ENCODE data around the gene GON4L.
"Not testable (repeated sequence)": the region's sequence is repeated elsewhere in the genome, so short reads cannot be mapped to it uniquely, and the experiment has no call there.

The GON4L gene

DNA sequence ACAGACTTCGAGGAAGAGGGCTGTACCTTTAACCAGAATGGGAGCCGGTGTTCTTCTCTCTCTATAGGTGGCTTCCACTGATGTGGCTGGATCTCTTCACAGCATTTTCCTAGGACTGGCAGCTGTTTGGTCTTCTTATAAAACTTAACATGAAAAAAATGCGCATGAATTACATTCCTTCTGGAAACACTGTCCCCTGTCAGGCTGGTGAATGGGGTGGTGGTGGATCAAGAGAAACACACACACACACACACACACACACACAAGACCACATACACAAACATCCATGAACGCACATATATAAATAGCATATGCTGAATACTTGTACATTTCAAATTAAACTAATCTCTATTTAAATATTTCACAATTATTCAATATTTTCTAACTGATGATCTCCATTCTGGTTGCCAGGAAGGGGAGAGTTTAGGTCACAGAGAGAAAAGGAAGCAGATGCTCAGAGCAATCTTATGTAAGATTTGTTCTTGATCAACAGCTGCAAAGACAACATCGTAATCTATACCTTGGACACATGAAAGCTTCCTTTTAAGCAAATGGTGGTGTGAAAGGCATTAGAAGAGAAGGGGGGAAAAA is 89.5 kb downstream of the GON4L start:
- H3K4me3 ChIP-seq (ENCODE audit: control insufficient read depth in 1 of 7, extremely low read depth in 1 of 7, insufficient read depth in 4 of 7, low read depth in 2 of 7, low read length in 6 of 7); H3K27me3 ChIP-seq (replicated peaks in 2 of 5; ENCODE audit: control insufficient read depth in 4 of 5, insufficient read depth in 5 of 5, low read length in 4 of 5); DNase-seq; POLR2A ChIA-PET; CTCF ChIA-PET; H3K9me3 ChIP-seq (ENCODE audit: control extremely low read depth in 1 of 5, control insufficient read depth in 4 of 5, insufficient read depth in 2 of 5, low read depth in 1 of 5, low read length in 4 of 5); H3K27ac ChIP-seq (ENCODE audit: insufficient read depth in 1 of 2, low read depth in 1 of 2, low read length in 2 of 2, poor library complexity in 1 of 2, severe bottlenecking in 2 of 2): not testable (repeated sequence)
- H3K4me1 ChIP-seq (ENCODE audit: control extremely low read depth in 1 of 4, control insufficient read depth in 4 of 4, insufficient read depth in 4 of 4, low read length in 3 of 4), result peaks cover 0 to 12% (median 6%) of the 10 kb centered on the region in 4 experiments
- H3K36me3 ChIP-seq (ENCODE audit: control insufficient read depth in 4 of 4, insufficient read depth in 4 of 4, low read length in 3 of 4), result peaks cover 22 to 76% (median 56%) of the 10 kb centered on the region in 4 experiments
- 100% methylated on average over 1 of the region's 5 CpGs for WGBS (ENCODE audit: insufficient coverage)

DNA sequence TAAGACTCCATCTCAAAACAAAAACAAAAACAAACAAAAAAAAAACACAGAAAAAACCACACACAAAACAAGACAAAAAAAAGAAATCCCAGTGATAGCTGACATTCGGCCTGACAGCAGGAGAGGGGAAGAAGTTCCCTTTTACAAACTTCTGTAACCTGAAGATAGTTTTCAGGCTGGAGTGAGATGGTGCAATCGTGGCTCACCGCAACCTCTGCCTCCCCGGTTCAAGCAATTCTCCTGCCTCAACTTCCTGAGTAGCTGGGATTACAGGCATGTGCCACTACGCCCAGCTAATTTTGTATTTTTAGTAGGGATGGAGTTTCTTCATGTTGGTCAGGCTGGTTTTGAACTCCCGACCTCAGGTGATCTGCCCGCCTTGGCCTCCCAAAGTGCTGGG is 93.0 kb downstream of the GON4L start:
- peaks cover 0 to 27% (median 14%) of the 10 kb centered on the region in 4 experiments for H3K4me1 ChIP-seq (ENCODE audit: control extremely low read depth in 1 of 4, control insufficient read depth in 4 of 4, insufficient read depth in 4 of 4, low read length in 3 of 4)
- CTCF ChIA-PET, result interaction anchor here (0.9 to 1.7 kb wide), 4 partner anchors 8 to 95 kb away, joined by 3 to 5 read pairs (median 4); no protein-coding TSS in a partner anchor
- POLR2A ChIA-PET; H3K27me3 ChIP-seq (replicated peaks in 2 of 5; ENCODE audit: control insufficient read depth in 4 of 5, insufficient read depth in 5 of 5, low read length in 4 of 5); H3K27ac ChIP-seq (ENCODE audit: insufficient read depth in 1 of 2, low read depth in 1 of 2, low read length in 2 of 2, poor library complexity in 1 of 2, severe bottlenecking in 2 of 2); H3K9me3 ChIP-seq (ENCODE audit: control extremely low read depth in 1 of 5, control insufficient read depth in 4 of 5, insufficient read depth in 2 of 5, low read depth in 1 of 5, low read length in 4 of 5); H3K4me3 ChIP-seq (ENCODE audit: control insufficient read depth in 1 of 7, extremely low read depth in 1 of 7, insufficient read depth in 4 of 7, low read depth in 2 of 7, low read length in 6 of 7): not testable (repeated sequence)
- peaks cover 17 to 69% (median 42%) of the 10 kb centered on the region in 4 experiments for H3K36me3 ChIP-seq (ENCODE audit: control insufficient read depth in 4 of 4, insufficient read depth in 4 of 4, low read length in 3 of 4)
- DNase-seq, result peak; percentile 45 to 78 (median 76)
- WGBS (ENCODE audit: insufficient coverage), result 50% methylated on average over 4 of the region's 7 CpGs

DNA sequence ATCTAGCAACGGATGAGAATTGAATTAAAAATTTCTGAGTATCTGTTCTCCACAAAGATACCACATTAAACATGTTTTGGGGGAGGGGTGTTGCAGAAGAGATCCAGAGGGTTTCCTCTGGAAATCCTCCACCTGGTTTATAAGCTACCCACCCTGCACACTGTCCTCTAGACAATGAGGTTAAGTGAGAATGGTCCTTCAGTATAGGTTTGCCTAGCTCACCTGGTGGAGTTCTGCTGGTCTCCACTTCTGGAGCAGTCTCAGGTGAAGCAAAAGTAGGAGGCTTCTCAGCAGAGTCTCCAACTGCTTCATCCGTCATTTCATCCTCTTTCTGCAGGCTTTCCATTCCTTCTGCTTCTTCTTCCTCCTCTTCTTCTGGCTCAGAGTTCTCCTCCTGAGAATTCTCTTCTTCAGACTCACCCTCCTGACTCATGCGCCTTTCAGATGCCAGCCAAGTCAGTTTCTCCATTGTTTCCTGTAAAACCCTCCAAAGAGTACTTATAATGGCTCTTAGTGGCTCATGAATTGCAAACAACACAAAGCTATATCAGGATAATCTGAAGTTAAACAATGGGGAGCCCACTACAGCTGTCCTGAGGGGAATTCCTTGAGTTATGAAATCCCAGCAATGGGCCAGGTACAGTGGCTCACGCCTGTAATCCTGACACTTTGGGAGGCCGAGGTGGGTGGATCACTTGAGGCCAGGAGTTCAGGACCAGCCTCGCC is 93.8 kb downstream of the GON4L start:
- peak in 2 of 3 donors; percentile 36 to 48 for DNase-seq
- H3K4me1 ChIP-seq (ENCODE audit: control extremely low read depth in 1 of 4, control insufficient read depth in 4 of 4, insufficient read depth in 4 of 4, low read length in 3 of 4), result peaks cover 0 to 27% (median 14%) of the 10 kb centered on the region in 4 experiments
- POLR2A ChIA-PET, result interaction anchor here (0.6 to 1.0 kb wide), 2 partner anchors 18 to 215 kb away, joined by 3 read pairs; partner anchors contain the start of gene ARHGEF2
- H3K4me3 ChIP-seq (ENCODE audit: control insufficient read depth in 1 of 7, extremely low read depth in 1 of 7, insufficient read depth in 4 of 7, low read depth in 2 of 7, low read length in 6 of 7); H3K27me3 ChIP-seq (replicated peaks in 2 of 5; ENCODE audit: control insufficient read depth in 4 of 5, insufficient read depth in 5 of 5, low read length in 4 of 5); H3K9me3 ChIP-seq (ENCODE audit: control extremely low read depth in 1 of 5, control insufficient read depth in 4 of 5, insufficient read depth in 2 of 5, low read depth in 1 of 5, low read length in 4 of 5); H3K27ac ChIP-seq (ENCODE audit: insufficient read depth in 1 of 2, low read depth in 1 of 2, low read length in 2 of 2, poor library complexity in 1 of 2, severe bottlenecking in 2 of 2): not testable (repeated sequence)
- WGBS (ENCODE audit: insufficient coverage), result 98% methylated on average over 5 of the region's 6 CpGs
- CTCF ChIA-PET, result interaction anchor here (1.3 to 1.7 kb wide), 3 partner anchors 8 to 94 kb away, joined by 3 to 5 read pairs (median 4); no protein-coding TSS in a partner anchor
- peaks cover 17 to 72% (median 44%) of the 10 kb centered on the region in 4 experiments for H3K36me3 ChIP-seq (ENCODE audit: control insufficient read depth in 4 of 4, insufficient read depth in 4 of 4, low read length in 3 of 4)

DNA sequence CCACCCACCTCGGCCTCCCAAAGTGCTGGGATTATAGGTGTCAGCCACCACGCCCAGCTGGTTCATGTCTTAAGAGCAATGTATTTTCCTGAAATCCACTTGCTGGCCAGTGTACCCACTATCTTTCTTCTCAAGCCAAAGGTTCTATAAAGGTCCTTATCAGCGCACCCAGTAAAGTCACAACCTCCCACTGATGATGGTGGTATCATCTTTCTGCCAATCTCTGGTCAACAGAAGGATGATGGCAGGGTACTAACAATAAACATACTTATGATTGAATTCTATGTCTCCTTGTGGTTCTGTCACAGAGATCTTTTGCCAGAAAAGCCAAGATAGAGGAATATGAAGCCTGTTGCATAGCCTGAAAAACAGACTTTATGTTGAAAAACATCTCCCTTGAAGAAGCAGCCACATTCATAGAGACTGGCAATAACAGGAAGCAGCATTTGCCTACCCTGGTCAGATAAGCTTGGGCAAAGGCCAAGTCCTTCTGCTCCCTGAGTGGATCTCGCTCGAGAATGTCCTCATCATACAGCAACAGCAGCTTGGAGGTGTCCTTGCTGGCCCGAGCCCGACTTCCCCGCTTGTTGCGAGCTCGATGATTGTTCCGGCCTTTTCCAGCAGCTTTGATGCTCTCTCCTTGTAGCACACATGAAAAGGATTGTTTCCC is 95.1 kb downstream of the GON4L start:
- peaks cover 19 to 70% (median 41%) of the 10 kb centered on the region in 4 experiments for H3K36me3 ChIP-seq (ENCODE audit: control insufficient read depth in 4 of 4, insufficient read depth in 4 of 4, low read length in 3 of 4)
- peaks cover 0 to 27% (median 14%) of the 10 kb centered on the region in 4 experiments for H3K4me1 ChIP-seq (ENCODE audit: control extremely low read depth in 1 of 4, control insufficient read depth in 4 of 4, insufficient read depth in 4 of 4, low read length in 3 of 4)
- peak overlapping the region in 3 of 7 experiments; percentile 4 to 23 (median 7) for H3K4me3 ChIP-seq (ENCODE audit: control insufficient read depth in 1 of 7, extremely low read depth in 1 of 7, insufficient read depth in 4 of 7, low read depth in 2 of 7, low read length in 6 of 7)
- DNase-seq, result peak; percentile 57 to 86 (median 77)
- CTCF ChIA-PET, result interaction anchor here (0.7 to 0.9 kb wide), 2 partner anchors 15 to 24 kb away, joined by 3 read pairs; no protein-coding TSS in a partner anchor
- no peaks in the 10 kb centered on the region for H3K9me3 ChIP-seq (ENCODE audit: control extremely low read depth in 1 of 5, control insufficient read depth in 4 of 5, insufficient read depth in 2 of 5, low read depth in 1 of 5, low read length in 4 of 5)
- H3K27me3 ChIP-seq (replicated peaks in 2 of 5; ENCODE audit: control insufficient read depth in 4 of 5, insufficient read depth in 5 of 5, low read length in 4 of 5), result no peaks in the 10 kb centered on the region
- WGBS (ENCODE audit: insufficient coverage), result 34% methylated on average over 9 of the region's 11 CpGs
- POLR2A ChIA-PET, result interaction anchor here (1.0 kb wide), 1 partner anchor 17 kb away, joined by 3 read pairs; no protein-coding TSS in a partner anchor
- H3K27ac ChIP-seq (ENCODE audit: insufficient read depth in 1 of 2, low read depth in 1 of 2, low read length in 2 of 2, poor library complexity in 1 of 2, severe bottlenecking in 2 of 2), result peak overlapping the region; percentile 12 to 20

DNA sequence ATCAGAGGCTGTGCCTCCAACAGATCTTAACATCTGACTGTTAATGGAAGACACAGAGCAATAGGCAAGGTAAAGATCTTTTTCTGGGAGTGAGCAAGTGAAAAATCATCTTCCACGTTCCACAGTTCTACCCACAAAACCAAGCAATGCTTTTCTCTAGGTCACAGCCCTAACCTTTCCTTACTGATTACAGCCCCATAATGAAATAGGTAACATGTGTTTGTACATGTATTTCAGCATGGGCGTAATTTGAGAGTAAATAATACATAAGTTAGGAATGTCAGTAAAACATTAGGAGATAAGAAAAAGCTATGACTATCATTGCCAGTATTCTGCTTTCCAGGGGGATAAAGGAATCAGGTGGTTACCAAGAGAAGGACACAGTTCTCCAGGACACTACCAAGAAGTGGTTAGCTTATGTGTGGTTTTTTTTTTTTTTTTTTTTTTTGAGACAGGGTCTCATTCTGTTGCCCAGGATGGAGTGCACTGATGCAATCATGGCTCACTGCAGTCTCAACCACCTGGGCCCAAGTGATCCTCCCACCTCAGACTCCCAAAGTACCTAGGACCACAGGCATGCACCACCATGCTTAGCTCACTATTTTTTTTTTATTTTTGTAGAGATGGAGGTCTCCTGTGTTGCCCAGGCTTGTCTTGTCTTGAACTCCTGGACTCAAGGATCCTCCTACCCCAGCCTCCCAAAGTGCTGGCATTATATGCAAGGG is 96.1 kb downstream of the GON4L start:
- WGBS (ENCODE audit: insufficient coverage), result 100% methylated on average over 1 of the region's 2 CpGs
- Histone ChIP-seq H3K4me3 (ENCODE audit: control insufficient read depth in 1 of 7, extremely low read depth in 1 of 7, insufficient read depth in 4 of 7, low read depth in 2 of 7, low read length in 6 of 7) (no peak overlapping the region), H3K9me3 (ENCODE audit: control extremely low read depth in 1 of 5, control insufficient read depth in 4 of 5, insufficient read depth in 2 of 5, low read depth in 1 of 5, low read length in 4 of 5) (no peaks in the 10 kb centered on the region), H3K36me3 (ENCODE audit: control insufficient read depth in 4 of 4, insufficient read depth in 4 of 4, low read length in 3 of 4) (peaks cover 19 to 66% (median 44%) of the 10 kb centered on the region in 4 experiments), H3K27me3 (replicated peaks in 2 of 5; ENCODE audit: control insufficient read depth in 4 of 5, insufficient read depth in 5 of 5, low read length in 4 of 5) (no peaks in the 10 kb centered on the region), H3K27ac (ENCODE audit: insufficient read depth in 1 of 2, low read depth in 1 of 2, low read length in 2 of 2, poor library complexity in 1 of 2, severe bottlenecking in 2 of 2) (no peak overlapping the region), H3K4me1 (ENCODE audit: control extremely low read depth in 1 of 4, control insufficient read depth in 4 of 4, insufficient read depth in 4 of 4, low read length in 3 of 4) (peaks cover 0 to 27% (median 14%) of the 10 kb centered on the region in 4 experiments)
- ChIA-PET CTCF (interaction anchor here (0.7 kb wide), 1 partner anchor 16 kb away, joined by 3 read pairs; no protein-coding TSS in a partner anchor), POLR2A (interaction anchor here (0.6 kb wide), 2 partner anchors 132 to 437 kb away, joined by 3 read pairs; no protein-coding TSS in a partner anchor)
- DNase-seq, result no peak

DNA sequence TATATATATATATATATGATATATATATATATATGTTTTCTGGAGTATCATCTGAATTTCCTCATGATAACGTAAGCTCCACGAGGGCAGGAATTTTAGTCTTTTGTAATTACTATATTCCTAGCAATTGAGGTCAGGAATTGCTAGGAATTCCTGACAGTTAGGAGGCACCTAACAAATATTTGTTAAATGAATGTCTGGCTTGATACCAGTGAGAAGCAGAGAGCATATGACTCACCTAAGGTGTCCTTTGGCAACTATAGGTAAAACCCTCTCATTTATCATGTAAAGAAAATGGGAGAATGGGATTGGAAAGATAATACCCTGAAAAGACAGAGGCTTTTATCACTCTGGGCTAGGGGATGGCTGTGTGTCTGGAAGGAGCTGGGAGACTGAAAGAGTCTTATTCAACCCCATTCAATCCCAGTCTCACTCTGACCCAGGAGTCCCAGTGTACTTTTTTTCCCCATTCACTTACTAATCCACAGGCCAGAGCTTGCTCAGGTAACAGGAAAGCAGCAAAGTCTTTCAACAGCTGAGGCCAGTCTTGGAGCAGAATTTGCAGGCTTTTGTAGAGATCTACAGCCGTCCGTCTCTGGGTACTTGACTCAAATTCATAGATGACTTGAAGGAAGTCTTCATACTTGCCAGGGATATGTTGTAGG is 96.9 kb downstream of the GON4L start:
- WGBS (ENCODE audit: insufficient coverage), result 100% methylated on average over 2 of the region's 4 CpGs

More for the DNA sequence above, 96.9 kb downstream of the GON4L start:
- no peak overlapping the region for H3K27ac ChIP-seq (ENCODE audit: insufficient read depth in 1 of 2, low read depth in 1 of 2, low read length in 2 of 2, poor library complexity in 1 of 2, severe bottlenecking in 2 of 2)
- H3K4me3 ChIP-seq (ENCODE audit: control insufficient read depth in 1 of 7, extremely low read depth in 1 of 7, insufficient read depth in 4 of 7, low read depth in 2 of 7, low read length in 6 of 7), result no peak overlapping the region
- no peak for DNase-seq
- peaks cover 18 to 67% (median 39%) of the 10 kb centered on the region in 4 experiments for H3K36me3 ChIP-seq (ENCODE audit: control insufficient read depth in 4 of 4, insufficient read depth in 4 of 4, low read length in 3 of 4)
- H3K9me3 ChIP-seq (ENCODE audit: control extremely low read depth in 1 of 5, control insufficient read depth in 4 of 5, insufficient read depth in 2 of 5, low read depth in 1 of 5, low read length in 4 of 5), result no peaks in the 10 kb centered on the region
- ChIA-PET CTCF (no interaction called here), POLR2A (interaction anchor here (0.6 kb wide), 1 partner anchor 51 kb away, joined by 3 read pairs; no protein-coding TSS in a partner anchor)
- H3K27me3 ChIP-seq (replicated peaks in 2 of 5; ENCODE audit: control insufficient read depth in 4 of 5, insufficient read depth in 5 of 5, low read length in 4 of 5), result no peaks in the 10 kb centered on the region
- H3K4me1 ChIP-seq (ENCODE audit: control extremely low read depth in 1 of 4, control insufficient read depth in 4 of 4, insufficient read depth in 4 of 4, low read length in 3 of 4), result peaks cover 0 to 27% (median 14%) of the 10 kb centered on the region in 4 experiments
